Muscle of leg (tissue), 11 donors: ENCODE results near the gene INVS. TPM values are rescaled to one million over a fixed set of nuclear protein-coding genes. Genes with fewer than 3 reads are reported as not detected.
A peak's percentile ranks its signal among the peaks of the same experiment; 100 is the strongest.
"Not testable (repeated sequence)": the region's sequence is repeated elsewhere in the genome, so short reads cannot be mapped to it uniquely, and the experiment has no call there.

Experiments used
- DNase-seq: peaks from one replicate; pipeline ENCODE4 v3.0.0; 2013
- H3K27ac ChIP-seq: one replicate; pipeline ENCODE4 v1.5.1; 2013; ENCODE audit warnings: mild to moderate bottlenecking, low read length, control low read depth
- H3K27me3 ChIP-seq: one replicate; pipeline ENCODE4 v1.6.1; 2013; ENCODE audit warnings: low read length; ENCODE audit not compliant: control insufficient read depth, insufficient read depth
- H3K36me3 ChIP-seq: one replicate; pipeline ENCODE4 v1.6.1; 2013; ENCODE audit warnings: low read length; ENCODE audit not compliant: control insufficient read depth, insufficient read depth
- H3K4me1 ChIP-seq: one replicate; pipeline ENCODE4 v1.6.1; 2013; ENCODE audit warnings: low read length; ENCODE audit not compliant: control insufficient read depth, insufficient read depth
- H3K4me3 ChIP-seq: one replicate; pipeline ENCODE4 v1.5.1; 2013; ENCODE audit warnings: low read length, control low read depth
- H3K9me3 ChIP-seq: replicated peaks from 2 replicates; pipeline ENCODE4 v1.6.1; 2013; ENCODE audit warnings: low read depth, low read length; ENCODE audit not compliant: control insufficient read depth
- WGBS: methylation state at CpG from one replicate; pipeline ENCODE4 v1.1.5; 2013; ENCODE audit warnings: missing lambda C conversion rate; ENCODE audit not compliant: insufficient coverage; 5-methylcytosine and 5-hydroxymethylcytosine counted together
- polyA plus RNA-seq, 8 donors: library from polyadenylated mRNA; unstranded; fragments of 120-200 nt; gene quantifications; one replicate each; pipeline versions ENCODE4 v1.2.1 to v1.2.3, GENCODE V29; 2013; ENCODE audit warnings: inconsistent platforms in 1 of 8, low replicate concordance in 1 of 8; ENCODE audit not compliant: insufficient read length in 8 of 8, insufficient read depth in 1 of 8
- total RNA-seq: library from RNA; stranded (reverse); fragments of 120-200 nt; gene quantifications from one replicate; pipeline ENCODE4 v1.2.4, GENCODE V29; 2013

INVS gene
- total and polyA plus RNA-seq, 9 donors: 8.1 to 16.9 (median 11.0) TPM

DNA sequence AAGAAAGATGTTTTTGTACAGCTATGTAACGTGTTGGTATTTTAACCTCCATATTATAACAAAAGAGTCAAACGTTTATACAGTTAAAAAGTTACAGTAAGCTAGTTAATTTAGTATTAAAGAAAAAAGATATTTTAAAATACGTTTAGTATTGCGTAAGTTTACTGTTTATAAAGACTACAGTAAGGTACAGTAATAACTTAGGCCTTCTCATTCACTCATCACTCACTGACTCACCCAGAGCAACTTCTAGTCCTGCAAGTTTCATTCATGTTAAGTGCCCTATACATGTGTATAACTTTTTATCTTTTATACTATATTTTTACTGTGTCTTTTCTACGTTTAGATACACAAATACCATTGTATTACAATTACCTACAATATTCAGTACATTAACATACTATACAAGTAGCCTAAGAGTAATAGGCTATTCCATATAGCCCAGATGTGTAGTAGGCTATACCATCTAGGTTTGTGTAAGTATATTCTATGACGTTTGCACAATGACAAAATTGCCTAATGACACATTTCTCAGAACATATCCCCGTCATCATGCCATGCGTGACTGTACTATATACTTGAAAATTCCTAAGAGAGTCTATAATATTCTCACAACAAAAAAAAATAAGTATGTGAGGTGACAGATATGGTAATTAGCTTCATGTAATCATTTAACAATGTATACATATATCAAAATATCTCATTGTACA, 34.0 kb upstream of the INVS start:
- no CpG with 5 or more reads among the region's 8 CpGs for WGBS
- H3K4me1 ChIP-seq: no peaks in the 10 kb centered on the region
- no peak for DNase-seq
- no peak overlapping the region for H3K4me3 ChIP-seq
- H3K9me3 ChIP-seq: no peaks in the 10 kb centered on the region
- no peaks in the 10 kb centered on the region for H3K36me3 ChIP-seq
- H3K27ac ChIP-seq: no peak overlapping the region
- H3K27me3 ChIP-seq: no peaks in the 10 kb centered on the region

DNA sequence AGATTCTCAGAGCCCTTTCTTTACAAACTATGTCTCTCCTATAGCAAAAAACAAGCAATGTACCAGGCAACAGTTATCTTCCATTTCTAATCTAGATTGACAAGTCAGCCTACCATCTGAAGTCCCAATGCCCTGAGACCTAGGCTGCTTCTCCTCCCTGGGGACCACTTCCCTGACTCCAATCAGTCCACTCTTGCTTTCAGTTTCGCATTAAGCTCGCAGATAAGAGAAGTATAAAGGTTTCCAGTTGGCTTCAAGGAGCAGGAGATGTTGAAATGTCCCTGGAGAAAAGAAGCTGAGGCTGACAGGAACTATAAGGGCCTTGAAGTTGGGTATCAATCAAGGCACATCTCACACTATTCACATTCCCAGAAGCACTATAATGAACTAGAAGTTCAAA, 32.5 kb upstream of the INVS start:
- DNase-seq: peak; percentile 25
- Histone ChIP-seq H3K4me3 (no peak overlapping the region), H3K9me3 (no peaks in the 10 kb centered on the region), H3K27me3 (no peaks in the 10 kb centered on the region), H3K27ac (no peak overlapping the region), H3K36me3 (no peaks in the 10 kb centered on the region), H3K4me1 (no peaks in the 10 kb centered on the region)
- no CpG with 5 or more reads among the region's 2 CpGs for WGBS

DNA sequence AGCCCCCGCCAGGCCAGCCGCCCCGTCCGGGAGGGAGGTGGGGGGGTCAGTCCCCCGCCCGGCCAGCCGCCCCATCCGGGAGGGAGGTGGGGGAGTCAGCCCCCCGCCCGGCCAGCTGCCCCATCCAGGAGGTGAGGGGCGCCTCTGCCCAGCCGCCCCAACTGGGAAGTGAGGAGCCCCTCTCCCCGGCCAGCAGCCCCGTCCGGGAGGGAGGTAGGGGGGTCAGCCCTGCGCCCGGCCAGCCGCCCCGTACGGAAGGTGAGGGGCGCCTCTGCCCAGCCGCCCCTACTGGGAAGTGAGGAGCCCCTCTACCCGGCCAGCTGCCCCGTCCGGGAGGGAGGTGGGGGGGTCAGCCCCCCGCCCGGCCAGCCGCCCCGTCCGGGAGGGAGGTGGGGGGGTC, 31.1 kb upstream of the INVS start:
- H3K27me3 ChIP-seq, H3K27ac ChIP-seq, H3K4me1 ChIP-seq, H3K9me3 ChIP-seq, DNase-seq, H3K4me3 ChIP-seq, H3K36me3 ChIP-seq: not testable (repeated sequence)
- 100% methylated on average over 4 of the region's 30 CpGs for WGBS

DNA sequence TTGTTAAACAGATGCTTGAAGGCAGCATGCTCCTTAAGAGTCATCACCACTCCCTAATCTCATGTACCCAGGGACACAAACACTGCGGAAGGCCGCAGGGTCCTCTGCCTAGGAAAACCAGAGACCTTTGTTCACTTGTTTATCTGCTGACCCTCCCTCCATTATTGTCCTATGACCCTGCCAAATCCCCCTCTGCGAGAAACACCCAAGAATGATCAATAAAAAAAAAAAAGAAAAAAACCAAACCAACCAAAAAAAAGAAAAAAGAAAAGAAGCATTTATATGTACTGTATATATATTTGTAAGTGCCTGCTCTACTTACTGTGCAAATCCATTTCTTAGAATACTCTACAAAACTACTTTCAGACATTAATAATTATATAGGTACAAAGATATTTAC, 30.0 kb upstream of the INVS start:
- no CpG with 5 or more reads among the region's 3 CpGs for WGBS
- not testable (repeated sequence) for H3K9me3 ChIP-seq, H3K4me1 ChIP-seq, H3K36me3 ChIP-seq, H3K27ac ChIP-seq, H3K27me3 ChIP-seq, DNase-seq, H3K4me3 ChIP-seq

DNA sequence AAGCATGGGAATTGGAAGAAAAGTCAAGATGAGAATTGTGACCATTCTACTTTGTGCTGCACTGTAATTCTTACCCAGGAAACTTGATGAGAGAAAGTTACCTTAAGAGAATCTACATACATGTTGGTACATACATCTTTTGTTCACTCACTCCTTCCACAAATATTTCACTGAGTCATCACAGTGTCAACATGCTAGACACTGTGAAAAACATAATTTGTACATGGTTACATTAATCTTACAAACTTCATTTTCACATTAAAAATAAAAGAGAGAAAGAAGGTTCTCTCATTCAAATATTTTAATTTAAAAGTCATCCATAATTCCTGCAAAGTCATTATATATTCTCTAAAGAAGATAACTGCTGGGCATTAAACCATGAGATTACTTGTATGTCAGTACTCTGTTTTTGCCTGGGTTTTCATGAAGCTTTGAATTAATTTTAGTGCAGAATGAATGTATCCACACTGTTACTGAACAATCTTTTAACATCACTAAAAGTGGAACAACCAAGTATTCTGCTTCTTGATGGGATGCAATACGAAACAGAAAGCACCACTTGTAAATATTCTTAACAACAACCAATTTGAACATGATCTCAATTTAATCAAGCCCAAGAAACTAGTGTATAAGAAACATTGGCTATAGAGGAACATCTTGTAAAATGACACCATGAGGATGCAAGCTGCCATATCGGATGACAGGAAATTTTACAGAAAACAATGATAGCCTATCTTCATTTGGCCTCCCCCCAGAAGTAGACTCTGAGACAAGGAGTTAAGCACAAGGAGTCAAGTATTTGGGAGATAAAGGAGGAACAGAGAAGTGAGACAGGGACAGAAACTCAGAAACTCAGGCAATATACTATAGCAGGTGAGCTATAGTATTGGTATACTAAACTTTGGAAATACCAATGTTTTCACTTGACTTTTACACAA, 28.7 kb upstream of the INVS start:
- Histone ChIP-seq H3K4me1 (no peaks in the 10 kb centered on the region), H3K36me3 (no peaks in the 10 kb centered on the region), H3K27ac (no peak overlapping the region), H3K27me3 (no peaks in the 10 kb centered on the region), H3K4me3 (no peak overlapping the region), H3K9me3 (no peaks in the 10 kb centered on the region)
- no peak for DNase-seq
- no CpG with 5 or more reads among the region's 2 CpGs for WGBS

DNA sequence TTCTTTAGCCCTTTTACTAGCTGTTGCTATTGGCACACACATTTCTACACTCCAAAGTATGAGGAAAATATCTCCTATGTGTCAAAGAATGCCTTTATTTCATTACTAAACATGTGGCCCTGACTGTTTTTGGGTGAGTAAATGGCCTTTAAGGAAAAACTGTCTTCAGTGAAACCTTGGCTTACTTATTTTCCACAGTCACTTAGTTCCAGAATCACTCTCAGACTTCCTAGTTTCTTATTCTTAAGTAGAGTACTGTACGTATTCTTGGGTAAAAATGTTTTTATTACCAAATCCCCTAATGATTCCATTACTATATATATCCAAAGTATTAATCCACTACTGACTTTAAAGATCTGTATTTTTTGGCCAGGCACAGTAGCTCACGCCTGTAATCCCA, 27.8 kb upstream of the INVS start:
- H3K27me3 ChIP-seq: no peaks in the 10 kb centered on the region
- H3K27ac ChIP-seq: no peak overlapping the region
- no peaks in the 10 kb centered on the region for H3K36me3 ChIP-seq
- H3K4me3 ChIP-seq: no peak overlapping the region
- H3K4me1 ChIP-seq: no peaks in the 10 kb centered on the region
- WGBS: no CpG with 5 or more reads among the region's 2 CpGs
- H3K9me3 ChIP-seq: no peaks in the 10 kb centered on the region
- peak; percentile 82 for DNase-seq

DNA sequence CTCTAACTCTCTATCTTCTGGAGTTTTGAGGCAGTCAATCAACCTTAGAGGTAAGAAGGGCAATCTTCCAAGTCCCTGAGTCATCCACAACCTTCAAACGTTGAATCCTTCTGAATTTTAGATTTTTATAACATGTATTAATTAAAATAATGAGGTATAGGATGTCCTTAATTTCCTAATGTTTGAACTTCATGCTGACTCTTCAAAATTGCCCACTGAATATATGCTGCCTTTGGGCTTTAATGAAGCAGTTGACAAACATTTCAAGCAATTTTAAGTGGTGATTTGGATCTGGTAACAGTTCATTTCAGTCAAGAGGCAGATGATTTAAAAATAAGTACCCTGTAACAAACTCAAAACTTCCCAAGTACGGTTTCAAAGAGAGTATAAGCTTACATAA, 26.2 kb upstream of the INVS start:
- no peaks in the 10 kb centered on the region for H3K9me3 ChIP-seq
- no peaks in the 10 kb centered on the region for H3K36me3 ChIP-seq
- no peak overlapping the region for H3K4me3 ChIP-seq
- no CpG with 5 or more reads among the region's 2 CpGs for WGBS
- no peaks in the 10 kb centered on the region for H3K27me3 ChIP-seq
- no peaks in the 10 kb centered on the region for H3K4me1 ChIP-seq
- no peak overlapping the region for H3K27ac ChIP-seq
- DNase-seq: no peak

DNA sequence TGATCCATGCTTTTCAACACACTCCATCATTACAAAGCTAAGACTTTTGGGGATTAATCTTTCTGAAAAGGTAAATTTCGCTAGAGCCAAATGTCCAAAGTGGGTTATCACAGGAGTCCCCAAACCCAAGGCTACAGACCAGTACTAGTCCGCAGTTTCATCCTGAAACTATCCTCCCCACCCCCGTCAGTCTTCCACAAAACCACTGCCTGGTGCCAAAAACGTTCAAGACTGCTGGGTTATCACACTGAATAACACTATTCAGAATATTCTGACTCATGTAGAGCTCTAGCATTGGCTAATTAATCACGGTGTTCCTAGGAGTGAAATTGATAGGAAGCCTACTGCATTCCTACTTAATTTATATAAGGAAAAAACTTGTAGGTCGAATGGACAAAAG, 24.9 kb upstream of the INVS start:
- DNase-seq: no peak
- H3K27me3 ChIP-seq: no peaks in the 10 kb centered on the region
- no peak overlapping the region for H3K27ac ChIP-seq
- H3K4me1 ChIP-seq: no peaks in the 10 kb centered on the region
- H3K36me3 ChIP-seq: no peaks in the 10 kb centered on the region
- H3K9me3 ChIP-seq: no peaks in the 10 kb centered on the region
- 100% methylated on average over 3 of the region's 6 CpGs for WGBS
- H3K4me3 ChIP-seq: no peak overlapping the region

DNA sequence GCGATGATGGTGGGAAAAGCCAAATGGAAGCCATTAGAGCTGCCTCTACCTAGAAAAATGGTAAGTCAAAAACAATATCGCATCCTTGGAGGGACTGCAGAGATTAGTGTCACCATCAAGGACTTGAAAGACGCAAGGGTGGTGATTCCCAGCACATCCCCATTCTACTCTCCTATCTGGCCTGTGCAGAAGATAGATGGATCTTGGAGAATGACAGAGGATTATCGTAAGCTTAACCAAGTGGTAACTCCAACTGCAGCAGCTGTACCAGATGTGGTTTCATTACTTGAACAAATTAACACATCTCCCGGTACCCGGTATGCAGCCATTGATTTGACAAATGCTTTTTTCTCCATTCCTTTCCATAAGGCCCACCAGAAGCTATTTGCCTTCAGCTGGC, 24.1 kb upstream of the INVS start:
- Histone ChIP-seq H3K27me3 (no peaks in the 10 kb centered on the region), H3K4me3 (no peak overlapping the region), H3K9me3 (no peaks in the 10 kb centered on the region), H3K27ac (no peak overlapping the region), H3K36me3 (no peaks in the 10 kb centered on the region), H3K4me1 (no peaks in the 10 kb centered on the region)
- no peak for DNase-seq
- 100% methylated on average over 2 of the region's 6 CpGs for WGBS

DNA sequence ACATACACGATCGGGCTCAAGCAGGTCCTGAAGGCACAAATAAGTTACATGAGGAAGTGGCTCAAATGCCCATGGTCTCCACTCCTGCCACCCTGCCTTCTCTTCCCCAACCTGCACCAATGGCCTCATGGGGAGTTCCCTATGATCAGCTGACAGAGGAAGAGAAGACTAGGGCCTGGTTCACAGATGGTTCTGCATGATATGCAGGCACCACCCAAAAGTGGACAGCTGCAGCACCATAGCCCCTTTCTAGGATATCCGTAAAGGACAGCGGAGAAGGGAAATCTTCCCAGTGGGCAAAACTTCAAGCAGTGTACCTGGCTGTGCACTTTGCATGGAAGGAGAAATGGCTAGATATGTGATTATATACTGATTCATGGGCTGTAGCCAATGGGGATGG, 22.8 kb upstream of the INVS start:
- not testable (repeated sequence) for H3K36me3 ChIP-seq, H3K4me1 ChIP-seq, H3K27me3 ChIP-seq, DNase-seq, H3K4me3 ChIP-seq, H3K9me3 ChIP-seq, H3K27ac ChIP-seq
- 100% methylated on average over 2 of the region's 4 CpGs for WGBS
